GM18507 (cell line): ENCODE data around the gene HMCN2.

Source experiments
- DNase-seq: peaks from one replicate; pipeline ENCODE4 v3.0.0; 2011; ENCODE audit warnings: low read depth; ENCODE audit not compliant: insufficient read length; ENCODE audit errors: extremely low spot score
- FAIRE-seq: peaks from 2 replicates; lab custom pipeline; 2011; peaks lifted over from hg19 to GRCh38; lab: Jason Lieb, UNC

The HMCN2 gene

GRCh38 chr9:130463763-130464745 is 198.5 kb downstream of the HMCN2 start:
- FAIRE-seq (no peak), DNase-seq (no peak)

- no peak for FAIRE-seq
These were observed 200.0 kb downstream of the HMCN2 start for GRCh38 chr9:130465383-130466096.

GRCh38 chr9:130466537-130467217 is 201.1 kb downstream of the HMCN2 start:
- FAIRE-seq: no peak

More at GRCh38 chr9:130465383-130466096, 200.0 kb downstream of the HMCN2 start:
- no peak for DNase-seq

GRCh38 chr9:130467316-130467715 is 201.8 kb downstream of the HMCN2 start:
- no peak for DNase-seq
- FAIRE-seq: no peak

More at GRCh38 chr9:130466537-130467217, 201.1 kb downstream of the HMCN2 start:
- no peak for DNase-seq

- FAIRE-seq (no peak), DNase-seq (no peak)
These were observed 203.0 kb downstream of the HMCN2 start for GRCh38 chr9:130468566-130468965.

GRCh38 chr9:130470269-130470668 is 204.7 kb downstream of the HMCN2 start:
- no peak for FAIRE-seq

GRCh38 chr9:130470950-130471349 is 205.4 kb downstream of the HMCN2 start:
- no peak for DNase-seq
- FAIRE-seq: no peak

More at GRCh38 chr9:130470269-130470668, 204.7 kb downstream of the HMCN2 start:
- DNase-seq: no peak

GRCh38 chr9:130471411-130472183 is 206.0 kb downstream of the HMCN2 start:
- no peak for FAIRE-seq
- DNase-seq: no peak

GRCh38 chr9:130472184-130472705 is 206.7 kb downstream of the HMCN2 start:
- no peak for DNase-seq
- no peak for FAIRE-seq

GRCh38 chr9:130473009-130473408 is 207.4 kb downstream of the HMCN2 start:
- DNase-seq (no peak), FAIRE-seq (no peak)

GRCh38 chr9:130473566-130473965 is 208.0 kb downstream of the HMCN2 start:
- no peak for FAIRE-seq

GRCh38 chr9:130474106-130474505 is 208.5 kb downstream of the HMCN2 start:
- no peak for FAIRE-seq
- DNase-seq: no peak

More at GRCh38 chr9:130473566-130473965, 208.0 kb downstream of the HMCN2 start:
- no peak for DNase-seq

- DNase-seq (no peak), FAIRE-seq (no peak)
These were observed 210.7 kb downstream of the HMCN2 start for GRCh38 chr9:130476151-130476730.

GRCh38 chr9:130477564-130477963 is 212.0 kb downstream of the HMCN2 start:
- FAIRE-seq: no peak
- no peak for DNase-seq

- DNase-seq (no peak), FAIRE-seq (no peak)
These were observed 212.6 kb downstream of the HMCN2 start for GRCh38 chr9:130478152-130478551.

GRCh38 chr9:130478736-130479575 is 213.4 kb downstream of the HMCN2 start:
- DNase-seq: no peak
- FAIRE-seq: no peak

- no peak for DNase-seq
- FAIRE-seq: no peak
These were observed 214.0 kb downstream of the HMCN2 start for GRCh38 chr9:130479587-130479986.

GRCh38 chr9:130480673-130481072 is 215.1 kb downstream of the HMCN2 start:
- no peak for FAIRE-seq
- DNase-seq: no peak
